ENCODE measurements around the gene PGAM2.

- TF ChIP-seq GATA3 (IDR thresholded peaks at IDR 0.05; ENCODE audit: low read depth, low read length) = no peak
- TF ChIP-seq GATA2 (IDR thresholded peaks at IDR 0.05; ENCODE audit: low read depth, low read length) = no peak
Observed at GRCh38 chr7:44043902-44044301, 21.5 kb downstream of the PGAM2 start.
